HG02610 (cell line): ENCODE results near the gene ZNF521.

Source experiments
- ATAC-seq: cut with Tn5 transposase; IDR thresholded peaks from one replicate; pipeline ENCODE4 v1.9.1; 2021; ENCODE audit warnings: mild to moderate bottlenecking, moderate library complexity; ENCODE audit not compliant: unreplicated experiment

The ZNF521 gene

DNA sequence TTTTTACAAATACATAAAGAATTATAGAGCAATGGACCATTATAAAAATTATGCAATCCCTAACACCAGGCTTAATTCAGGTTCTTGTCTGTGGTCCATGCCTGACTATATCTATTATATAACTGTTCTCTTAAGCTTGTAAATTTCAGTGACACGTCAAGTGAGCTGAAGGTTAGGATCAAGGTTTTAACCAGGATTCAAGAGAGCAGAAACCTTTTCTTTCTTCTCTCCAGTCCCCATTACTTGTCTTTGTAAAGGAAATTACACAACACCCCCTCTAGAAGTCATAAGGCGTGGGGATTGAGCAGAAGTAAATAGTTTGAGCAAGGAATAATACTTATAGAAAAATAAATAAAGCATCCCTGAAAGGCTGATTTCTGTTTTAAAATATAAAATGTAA lies 122.0 kb downstream of the ZNF521 start:
- ATAC-seq, result no peak

- ATAC-seq, result no peak
Measured at GRCh38 chr18:25229081-25229480, 122.9 kb downstream of the ZNF521 start.

DNA sequence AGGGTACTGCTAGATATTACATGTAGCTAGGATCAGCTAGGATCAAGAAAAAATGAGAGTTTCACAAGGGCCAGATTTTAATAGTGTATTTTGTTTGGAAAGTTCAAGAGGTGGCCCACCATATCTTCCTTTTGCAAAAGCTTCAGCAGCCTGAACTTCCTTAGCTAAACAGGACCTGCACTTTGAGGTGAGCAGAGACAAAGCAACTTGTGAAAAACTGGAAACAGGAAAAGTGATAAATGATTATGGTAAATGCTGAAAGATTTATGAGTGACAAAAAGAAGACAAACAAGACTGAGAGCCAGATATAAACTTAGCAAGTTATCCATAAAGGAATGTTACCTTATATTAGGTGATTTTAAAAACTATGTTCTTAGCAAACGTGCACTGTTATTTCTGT lies 123.6 kb downstream of the ZNF521 start:
- ATAC-seq, result no peak

GRCh38 chr18:25225151-25225550 lies 126.8 kb downstream of the ZNF521 start:
- no peak for ATAC-seq

- ATAC-seq, result no peak
Measured at GRCh38 chr18:25223899-25224886, 127.8 kb downstream of the ZNF521 start.

- ATAC-seq, result no peak
Measured at GRCh38 chr18:25223211-25223610, 128.8 kb downstream of the ZNF521 start.

DNA sequence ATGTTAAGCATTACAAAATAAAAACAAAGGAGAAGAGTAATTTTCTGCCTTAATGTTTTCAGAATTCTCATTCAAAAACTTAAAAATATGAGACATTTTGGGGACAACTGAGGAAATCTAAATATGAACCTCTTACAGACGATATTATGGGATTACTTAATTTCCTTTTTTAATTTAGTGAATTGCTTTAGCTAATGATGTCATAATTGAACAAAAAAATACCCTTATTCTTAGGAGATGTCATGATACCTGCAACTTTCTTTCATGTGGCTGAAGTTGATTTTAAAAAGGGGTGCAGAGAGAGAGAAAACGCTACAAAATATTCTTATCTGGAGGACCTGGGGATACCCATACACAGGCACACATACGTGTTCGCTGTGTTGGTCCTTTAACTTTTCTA lies 129.3 kb downstream of the ZNF521 start:
- ATAC-seq, result no peak

GRCh38 chr18:25210622-25211021 lies 141.3 kb downstream of the ZNF521 start:
- ATAC-seq, result no peak

DNA sequence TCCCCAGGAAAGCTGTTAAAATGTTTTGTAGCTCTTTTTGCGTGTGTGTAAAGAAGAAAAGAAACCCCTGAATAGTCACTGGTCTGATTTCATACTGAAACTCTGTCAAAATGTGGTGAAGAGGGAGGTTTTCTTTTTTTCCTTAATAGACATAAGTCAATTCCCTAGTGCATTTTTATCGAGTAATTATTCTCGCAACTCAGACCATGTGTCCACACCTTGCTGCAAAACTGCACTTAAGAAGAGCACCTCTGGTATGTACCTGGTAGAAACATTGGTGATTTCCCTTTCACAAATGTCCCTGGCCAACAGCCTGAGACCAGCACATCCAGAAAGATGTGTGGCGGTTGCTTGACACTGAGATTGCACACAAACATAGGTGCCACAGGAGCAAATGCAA lies 159.9 kb downstream of the ZNF521 start:
- no peak for ATAC-seq

- no peak for ATAC-seq
Measured at GRCh38 chr18:25190472-25190871, 161.5 kb downstream of the ZNF521 start.

- no peak for ATAC-seq
Measured at GRCh38 chr18:25189391-25190185, 162.4 kb downstream of the ZNF521 start.

DNA sequence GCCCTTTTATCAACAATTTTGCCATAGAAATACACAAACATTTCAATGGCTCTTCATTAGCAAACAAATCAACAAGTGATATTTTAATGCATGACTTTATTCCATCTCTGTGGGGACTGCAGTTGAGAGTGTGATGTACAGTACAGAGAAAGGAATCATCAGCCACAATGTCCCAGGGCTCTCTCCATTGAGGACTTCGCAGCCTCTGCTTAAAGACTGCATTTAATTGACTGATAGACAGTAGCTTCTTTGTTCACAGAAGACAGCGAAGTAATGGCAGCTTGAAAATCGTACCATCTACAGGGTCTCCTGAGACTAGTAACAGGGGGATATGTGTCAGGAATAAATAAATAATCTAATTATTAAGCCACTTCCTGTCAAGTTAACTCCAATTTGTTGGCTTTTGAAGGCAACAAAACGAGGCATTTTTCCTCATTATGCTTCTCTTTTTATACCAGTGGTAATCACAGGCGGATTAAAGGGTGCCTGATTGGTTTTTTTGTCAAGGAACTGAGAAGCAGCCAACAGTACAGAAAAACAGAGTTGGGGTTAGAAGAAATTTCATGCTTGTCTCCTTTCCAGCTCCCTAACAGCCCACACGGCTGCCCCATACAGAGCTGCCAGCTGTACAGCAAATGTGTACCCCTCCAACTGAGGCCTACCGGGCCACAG lies 164.3 kb downstream of the ZNF521 start:
- ATAC-seq, result no peak

- no peak for ATAC-seq
Measured at GRCh38 chr18:25186871-25187270, 165.1 kb downstream of the ZNF521 start.

DNA sequence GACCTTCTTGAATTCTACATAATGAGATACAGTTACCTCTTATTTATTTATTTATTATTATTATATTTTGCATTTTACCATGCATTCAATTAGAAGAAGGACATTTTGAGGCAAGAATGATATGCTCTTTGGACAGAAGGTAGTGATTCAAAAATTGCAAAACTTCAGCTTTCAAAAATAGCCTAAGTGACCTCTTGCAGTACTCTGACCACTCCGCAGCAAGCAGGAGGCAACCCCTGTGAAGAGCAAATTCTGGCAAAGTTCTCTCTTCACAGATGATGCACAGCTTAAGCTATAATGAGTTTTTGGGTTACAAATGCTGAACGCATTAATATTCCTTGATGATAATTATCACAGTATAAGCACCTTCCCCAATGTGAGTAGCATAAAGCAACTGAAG lies 170.0 kb downstream of the ZNF521 start:
- ATAC-seq, result no peak

DNA sequence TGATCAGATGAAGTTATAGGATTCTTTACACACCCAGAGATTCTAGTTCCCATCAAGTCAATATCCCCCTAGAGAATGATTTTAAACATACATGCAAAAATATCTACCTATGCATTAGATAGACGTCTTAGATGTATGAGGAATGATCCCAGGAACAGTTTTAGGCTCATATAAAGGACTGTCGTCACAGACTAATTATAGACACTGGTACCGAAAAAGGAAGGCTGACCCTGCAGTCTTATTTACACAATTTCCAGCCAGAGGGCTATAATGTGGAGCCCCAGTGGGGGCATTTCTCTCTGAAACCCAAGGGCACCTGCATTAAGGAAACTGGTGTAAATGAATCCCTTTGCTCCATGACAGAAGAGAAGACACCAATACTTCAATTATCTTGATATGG lies 170.4 kb downstream of the ZNF521 start:
- ATAC-seq, result no peak

DNA sequence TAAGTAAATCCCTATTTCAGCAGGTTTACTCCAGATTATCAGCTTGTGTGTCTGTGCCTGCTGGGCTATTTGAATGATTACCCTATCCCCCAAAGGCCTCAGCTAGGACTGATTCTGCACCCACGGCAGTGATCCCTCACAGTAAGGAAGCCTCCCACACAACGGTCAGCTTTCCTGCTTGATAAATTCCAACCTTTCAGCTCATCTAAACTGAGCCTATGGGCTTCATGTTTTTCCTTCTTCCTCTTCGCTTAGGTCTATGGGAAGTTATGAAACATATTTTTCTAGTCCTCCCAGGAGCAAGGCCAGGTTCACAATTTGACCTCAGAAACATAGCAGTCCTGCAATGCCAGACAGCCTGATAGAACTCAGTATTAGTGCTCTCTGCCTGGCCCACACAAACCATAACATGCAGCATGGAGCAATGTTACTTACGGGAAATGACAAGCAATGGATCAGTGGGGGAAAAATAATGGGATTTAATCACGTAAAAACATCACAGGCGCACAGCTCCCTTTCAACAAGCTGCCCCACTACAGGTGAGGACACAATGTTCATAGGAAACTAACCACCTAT lies 170.9 kb downstream of the ZNF521 start:
- ATAC-seq, result no peak

- no peak for ATAC-seq
Measured at GRCh38 chr18:25177631-25178030, 174.3 kb downstream of the ZNF521 start.

- ATAC-seq, result no peak
Measured at GRCh38 chr18:25176518-25177042, 175.4 kb downstream of the ZNF521 start.

DNA sequence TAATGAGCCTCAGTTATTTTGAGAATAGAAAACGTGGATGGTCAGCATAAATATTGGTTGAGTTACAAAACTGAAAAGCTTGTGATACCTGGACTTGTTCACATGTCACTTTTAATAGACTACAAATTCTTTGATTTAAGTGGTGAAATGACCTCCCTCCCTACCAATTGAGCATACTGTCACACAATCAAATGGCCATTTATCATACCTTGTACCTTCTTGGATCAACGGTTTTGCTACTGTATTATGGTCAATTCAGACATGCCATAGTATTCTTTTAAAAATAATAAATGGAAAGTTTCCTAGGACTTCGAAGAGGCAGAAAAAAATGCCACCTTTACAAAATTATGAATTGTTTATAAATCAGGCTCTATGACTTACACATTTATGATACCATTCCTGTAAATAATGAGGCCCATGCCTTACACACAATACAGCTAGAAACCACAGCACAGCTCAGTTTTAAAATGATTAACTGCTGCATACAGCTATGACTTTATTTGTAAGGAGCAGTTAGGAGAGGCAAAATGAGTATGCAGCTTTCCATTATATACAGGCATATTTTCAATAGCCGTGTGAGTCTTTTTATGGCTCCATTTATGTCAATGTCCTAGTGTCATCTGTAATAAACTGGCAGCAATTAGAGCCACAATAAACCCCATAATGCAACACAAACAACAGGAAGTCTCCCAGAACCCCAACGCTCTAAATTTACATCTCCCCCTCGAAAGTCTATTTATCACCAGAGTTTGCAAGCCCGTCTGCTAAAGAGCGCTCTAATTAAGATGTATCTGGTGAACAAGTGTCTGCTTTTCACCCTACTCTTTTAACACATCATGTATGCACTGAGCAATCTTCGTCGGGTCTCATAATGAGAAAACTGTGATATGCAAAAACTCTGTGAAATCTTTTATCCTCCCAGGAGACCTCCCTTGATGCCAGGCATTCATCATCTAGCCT lies 176.1 kb downstream of the ZNF521 start:
- no peak for ATAC-seq

- no peak for ATAC-seq
Measured at GRCh38 chr18:25174324-25174723, 177.6 kb downstream of the ZNF521 start.
